SJSA1 (cell line): Measurements from ENCODE around the gene CCR9. TPM values are rescaled to one million over a fixed set of nuclear protein-coding genes. Genes with fewer than 3 reads are reported as not detected.
"Not testable (repeated sequence)": the region's sequence is repeated elsewhere in the genome, so short reads cannot be mapped to it uniquely, and the experiment has no call there.

ENCODE experiments used
- DNase-seq, 2 experiments: peaks; one replicate each; pipeline ENCODE4 v3.0.0-alpha.2; 2015 to 2020; ENCODE audit warnings: low spot score in 2 of 2, low read depth in 1 of 2
- H3K27ac ChIP-seq: fragments of 250-450 bp; sonication (Bioruptor Pico); 2 replicates; pipeline ENCODE4 v1.5.1; 2020; ENCODE audit warnings: mild to moderate bottlenecking, moderate library complexity
- H3K27me3 ChIP-seq: fragments of 250-450 bp; sonication (Bioruptor Pico); replicated peaks from 2 replicates; pipeline ENCODE4 v1.5.1; 2020; ENCODE audit warnings: mild to moderate bottlenecking, moderate library complexity
- H3K36me3 ChIP-seq: fragments of 250-450 bp; sonication (Bioruptor Pico); 2 replicates; pipeline ENCODE4 v1.5.1; 2020; ENCODE audit warnings: mild to moderate bottlenecking
- H3K4me1 ChIP-seq: fragments of 250-450 bp; sonication (Bioruptor Pico); replicated peaks from 2 replicates; pipeline ENCODE4 v1.6.1; 2021; ENCODE audit warnings: mild to moderate bottlenecking
- H3K4me3 ChIP-seq: fragments of 250-450 bp; sonication (Bioruptor Pico); 2 replicates; pipeline ENCODE4 v1.5.1; 2020; ENCODE audit warnings: mild to moderate bottlenecking
- H3K9me3 ChIP-seq: fragments of 250-450 bp; sonication (Bioruptor Pico); replicated peaks from 2 replicates; pipeline ENCODE4 v1.5.1; 2020; ENCODE audit warnings: mild to moderate bottlenecking
- total RNA-seq: library from RNA; depleted of rRNA; stranded (reverse); fragments of >200 nt; shearing (Covaris generic); gene quantifications from 2 replicates; pipeline ENCODE4 v1.2.3, GENCODE V29; 2014; rRNA removed

Gene CCR9, protein sequence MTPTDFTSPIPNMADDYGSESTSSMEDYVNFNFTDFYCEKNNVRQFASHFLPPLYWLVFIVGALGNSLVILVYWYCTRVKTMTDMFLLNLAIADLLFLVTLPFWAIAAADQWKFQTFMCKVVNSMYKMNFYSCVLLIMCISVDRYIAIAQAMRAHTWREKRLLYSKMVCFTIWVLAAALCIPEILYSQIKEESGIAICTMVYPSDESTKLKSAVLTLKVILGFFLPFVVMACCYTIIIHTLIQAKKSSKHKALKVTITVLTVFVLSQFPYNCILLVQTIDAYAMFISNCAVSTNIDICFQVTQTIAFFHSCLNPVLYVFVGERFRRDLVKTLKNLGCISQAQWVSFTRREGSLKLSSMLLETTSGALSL
- not detected in 2 replicates for total RNA-seq

DNA sequence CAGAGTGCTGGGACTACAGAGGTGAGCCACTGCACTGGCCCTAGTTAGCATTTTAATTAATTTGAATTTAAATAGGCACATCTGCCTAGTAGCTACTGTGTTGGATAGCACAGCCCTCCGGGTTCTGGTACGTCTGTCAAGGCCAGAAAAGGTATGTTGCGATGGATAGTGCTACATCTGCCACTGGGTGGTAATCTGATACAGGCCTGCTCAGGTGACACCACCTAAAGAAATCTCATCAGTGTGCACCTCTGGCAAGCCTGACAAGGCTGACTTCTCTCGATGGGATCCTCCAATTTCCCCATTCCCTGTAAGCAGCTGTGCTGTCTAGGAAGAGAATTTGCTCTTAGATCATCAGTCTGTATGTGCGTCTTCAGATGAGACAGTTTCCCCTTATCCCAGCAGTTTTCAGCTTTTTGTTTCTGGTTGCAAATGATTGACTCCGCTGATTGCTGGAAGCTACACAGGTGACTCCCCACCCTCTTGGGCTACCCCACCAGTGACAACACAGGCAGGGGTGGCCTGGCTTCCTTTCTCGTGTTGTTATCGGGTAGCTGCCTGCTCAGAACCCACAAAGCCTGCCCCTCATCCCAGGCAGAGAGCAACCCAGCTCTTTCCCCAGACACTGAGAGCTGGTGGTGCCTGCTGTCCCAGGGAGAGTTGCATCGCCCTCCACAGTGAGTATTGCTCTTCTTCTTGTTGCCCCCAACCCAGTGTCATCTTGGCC is at the start of gene CCR9:
CCR9 (plus strand) TSS at position 565 of the 727 bp plus-strand sequence. CDS start 8,391 bp downstream, outside the sequence.
- no peak within 1 kb of the TSS for H3K27ac ChIP-seq
- no peaks in the 10 kb centered on the region for H3K36me3 ChIP-seq
- no peak within 1 kb of the TSS for H3K4me3 ChIP-seq
- no peaks in the 10 kb centered on the region for H3K27me3 ChIP-seq
- no peaks in the 10 kb centered on the region for H3K4me1 ChIP-seq
- H3K9me3 ChIP-seq = no peaks in the 10 kb centered on the region
- DNase-seq = no peak

DNA sequence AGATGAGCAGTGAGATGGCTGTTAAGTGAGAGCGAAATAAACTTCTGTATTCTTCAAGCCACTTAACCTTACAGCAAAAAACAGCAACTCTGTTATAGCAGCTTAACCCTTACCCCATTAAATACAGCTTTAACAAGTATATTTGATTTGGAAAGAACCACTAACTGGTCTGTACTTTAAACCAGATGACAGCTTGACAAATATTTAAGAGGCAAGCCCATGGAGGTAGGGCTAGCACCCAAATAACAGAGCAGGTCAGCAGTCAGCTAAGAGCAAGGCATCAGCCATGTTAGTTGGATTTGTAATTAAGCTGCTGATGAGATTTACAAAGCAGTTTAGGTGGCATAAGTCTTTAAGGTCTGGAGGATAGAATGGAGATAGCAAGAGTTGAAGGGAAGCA is 47.9 kb upstream of the CCR9 start:
- Histone ChIP-seq H3K36me3 (no peaks in the 10 kb centered on the region), H3K27me3 (no peaks in the 10 kb centered on the region), H3K4me3 (no peak overlapping the region), H3K4me1 (peaks cover 9% of the 10 kb centered on the region), H3K9me3 (no peaks in the 10 kb centered on the region), H3K27ac (no peak overlapping the region)
- no peak for DNase-seq

GRCh38 chr3:45841420-45841756 is 45.0 kb upstream of the CCR9 start:
- Histone ChIP-seq H3K4me1 (peaks cover 9% of the 10 kb centered on the region), H3K36me3 (no peaks in the 10 kb centered on the region), H3K9me3 (no peaks in the 10 kb centered on the region), H3K4me3 (peak overlapping the region; percentile 72), H3K27ac (peak overlapping the region; percentile 79), H3K27me3 (no peaks in the 10 kb centered on the region)
- DNase-seq = peak in 1 of 2 experiments; percentile 25

DNA sequence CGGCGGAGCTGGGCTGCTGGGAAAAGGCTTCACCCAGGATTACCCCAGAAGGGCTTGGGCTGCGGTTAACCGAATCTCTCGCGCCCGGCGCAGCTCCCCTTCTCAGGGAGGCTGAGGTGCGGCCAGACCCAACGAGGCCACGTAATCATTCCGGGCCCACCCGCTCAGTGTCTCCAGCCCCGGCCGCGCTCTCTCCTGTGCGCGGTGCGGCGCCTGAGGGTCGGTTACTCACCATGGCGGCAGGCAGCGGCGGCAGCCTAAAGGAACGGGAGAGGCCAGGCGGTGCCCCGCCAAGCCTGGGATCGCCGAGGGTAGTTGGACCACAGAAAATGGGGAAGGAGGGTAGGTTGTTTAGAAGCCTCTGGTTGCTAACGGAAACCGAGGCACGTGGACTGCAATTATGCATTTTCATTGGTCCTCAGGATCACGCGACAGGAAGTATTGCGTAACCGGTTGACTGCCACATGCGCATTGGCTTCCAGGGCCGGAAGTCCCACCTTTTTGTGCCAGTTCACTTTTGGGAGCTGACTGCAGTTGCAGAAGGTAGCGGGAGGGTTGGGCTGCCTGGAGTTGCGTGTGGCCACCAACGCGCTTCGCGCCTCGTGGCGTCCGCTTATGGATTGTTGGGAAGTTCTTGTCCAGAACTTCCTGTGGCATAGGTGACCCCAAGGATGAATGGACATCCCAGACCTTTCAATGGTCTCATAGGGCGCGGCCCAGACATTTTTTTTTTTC is 44.4 kb upstream of the CCR9 start, which contains the start of gene LZTFL1:
LZTFL1 (minus strand) TSS at position 363 of the 735 bp plus-strand sequence; CDS start at position 235, 128 bp downstream.
- peak; percentile 72 to 85 for DNase-seq
- peak within 1 kb of the TSS; percentile 79 for H3K27ac ChIP-seq
- no peaks in the 10 kb centered on the region for H3K36me3 ChIP-seq
- no peaks in the 10 kb centered on the region for H3K27me3 ChIP-seq
- H3K4me1 ChIP-seq = peaks cover 9% of the 10 kb centered on the region
- no peaks in the 10 kb centered on the region for H3K9me3 ChIP-seq
- peak within 1 kb of the TSS; percentile 72 for H3K4me3 ChIP-seq

DNA sequence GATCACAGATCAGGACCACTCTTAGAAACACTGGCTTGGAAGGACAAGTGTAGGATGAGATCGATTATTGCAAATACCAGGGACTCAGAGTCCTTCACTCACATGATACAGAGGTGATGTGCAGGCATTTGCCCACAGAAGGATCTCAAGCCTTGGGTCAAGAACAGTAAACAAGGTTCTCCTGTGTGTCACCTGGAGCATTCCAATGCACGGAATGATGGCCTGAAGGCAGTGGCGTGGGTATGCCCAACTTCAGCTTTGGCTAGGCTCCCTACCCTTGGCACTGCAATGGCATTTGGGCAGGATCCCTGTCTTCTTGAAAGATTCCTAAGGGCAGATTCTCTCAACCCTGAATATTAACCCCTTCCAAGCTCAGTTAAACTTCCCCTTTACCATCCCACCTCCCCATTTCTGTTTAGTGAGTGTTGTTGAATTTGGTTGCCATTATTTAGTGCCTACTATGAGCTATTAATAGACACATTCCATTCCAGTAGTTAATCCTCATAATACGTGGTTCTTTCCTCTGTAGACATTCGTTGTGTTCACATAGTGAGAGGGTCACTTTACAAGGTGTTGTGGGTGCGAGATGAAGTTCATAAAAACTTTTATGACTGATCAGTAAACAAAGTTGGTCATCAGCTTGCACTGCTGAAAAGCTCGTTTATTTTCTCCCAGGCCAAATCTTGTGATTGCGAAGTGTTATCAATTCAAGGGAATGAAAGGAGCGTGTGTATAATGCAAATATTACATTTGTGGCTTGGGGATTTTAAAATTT is 43.3 kb upstream of the CCR9 start:
- Histone ChIP-seq H3K9me3 (no peaks in the 10 kb centered on the region), H3K27ac (no peak overlapping the region), H3K4me1 (peaks cover 9% of the 10 kb centered on the region), H3K27me3 (no peaks in the 10 kb centered on the region), H3K4me3 (no peak overlapping the region), H3K36me3 (no peaks in the 10 kb centered on the region)
- no peak for DNase-seq

GRCh38 chr3:45844616-45845015 is 41.7 kb upstream of the CCR9 start:
- Histone ChIP-seq H3K27ac (no peak overlapping the region), H3K9me3 (no peaks in the 10 kb centered on the region), H3K36me3 (no peaks in the 10 kb centered on the region), H3K27me3 (no peaks in the 10 kb centered on the region), H3K4me1 (peaks cover 9% of the 10 kb centered on the region), H3K4me3 (no peak overlapping the region)
- DNase-seq = no peak

GRCh38 chr3:45848392-45848791 is 38.0 kb upstream of the CCR9 start:
- DNase-seq = no peak
- Histone ChIP-seq H3K4me1 (no peaks in the 10 kb centered on the region), H3K9me3 (no peaks in the 10 kb centered on the region), H3K36me3 (no peaks in the 10 kb centered on the region), H3K27ac (no peak overlapping the region), H3K27me3 (no peaks in the 10 kb centered on the region), H3K4me3 (no peak overlapping the region)

GRCh38 chr3:45852828-45853227 is 33.5 kb upstream of the CCR9 start:
- H3K4me1 ChIP-seq = no peaks in the 10 kb centered on the region
- no peak for DNase-seq

DNA sequence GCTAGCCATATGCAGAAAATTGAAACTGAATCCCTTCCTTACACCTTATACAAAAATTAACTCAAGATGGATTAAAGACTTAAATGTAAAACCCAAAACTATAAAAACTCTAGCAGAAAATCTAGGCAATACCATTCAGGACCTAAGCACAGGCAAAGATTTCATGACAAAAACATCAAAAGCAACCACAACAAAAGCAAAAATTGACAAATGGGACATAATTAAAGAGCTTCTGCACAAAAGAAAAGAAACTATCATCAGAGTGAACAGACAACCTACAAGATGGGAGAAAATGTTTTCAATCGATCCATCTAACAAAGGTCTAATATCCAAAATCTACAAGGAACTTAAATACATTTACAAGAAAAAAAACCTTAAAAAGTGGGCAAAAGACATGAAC is 30.0 kb upstream of the CCR9 start:
- H3K36me3 ChIP-seq, H3K4me3 ChIP-seq, DNase-seq, H3K27me3 ChIP-seq, H3K4me1 ChIP-seq, H3K9me3 ChIP-seq, H3K27ac ChIP-seq: not testable (repeated sequence)

More at GRCh38 chr3:45852828-45853227, 33.5 kb upstream of the CCR9 start:
- no peaks in the 10 kb centered on the region for H3K9me3 ChIP-seq
- no peaks in the 10 kb centered on the region for H3K36me3 ChIP-seq
- no peaks in the 10 kb centered on the region for H3K27me3 ChIP-seq
- H3K27ac ChIP-seq = no peak overlapping the region
- H3K4me3 ChIP-seq = no peak overlapping the region

DNA sequence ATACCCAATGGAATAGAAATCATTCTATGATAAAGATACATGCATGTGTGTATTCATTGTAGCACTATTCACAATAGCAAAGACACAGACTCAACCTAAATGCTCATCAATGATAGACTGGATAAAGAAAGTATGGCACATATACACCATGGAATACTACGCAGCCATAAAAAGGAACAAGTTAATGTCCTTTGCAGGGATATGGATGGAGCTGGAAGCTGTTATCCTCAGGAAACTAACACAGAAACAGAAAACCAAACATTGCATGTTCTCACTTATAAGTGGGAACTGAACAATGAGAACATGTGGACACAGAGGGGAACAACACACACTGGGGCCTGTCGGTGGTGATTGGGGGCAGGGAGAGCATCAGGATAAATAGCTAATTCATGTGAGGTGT is 29.3 kb upstream of the CCR9 start:
- not testable (repeated sequence) for DNase-seq, H3K4me3 ChIP-seq, H3K36me3 ChIP-seq, H3K9me3 ChIP-seq, H3K27ac ChIP-seq, H3K27me3 ChIP-seq, H3K4me1 ChIP-seq

- Histone ChIP-seq H3K36me3 (no peaks in the 10 kb centered on the region), H3K4me3 (no peak overlapping the region), H3K27ac (no peak overlapping the region), H3K4me1 (no peaks in the 10 kb centered on the region), H3K27me3 (no peaks in the 10 kb centered on the region), H3K9me3 (no peaks in the 10 kb centered on the region)
- no peak for DNase-seq
These were observed 27.4 kb upstream of the CCR9 start for GRCh38 chr3:45858809-45859543.

- H3K4me1 ChIP-seq = no peaks in the 10 kb centered on the region
- no peak overlapping the region for H3K27ac ChIP-seq
- H3K9me3 ChIP-seq = no peaks in the 10 kb centered on the region
- no peaks in the 10 kb centered on the region for H3K27me3 ChIP-seq
- DNase-seq = no peak
- no peaks in the 10 kb centered on the region for H3K36me3 ChIP-seq
- no peak overlapping the region for H3K4me3 ChIP-seq
These were observed 25.9 kb upstream of the CCR9 start for GRCh38 chr3:45860481-45860880.
